Tibial nerve (tissue), 4 donors: Measurements from ENCODE around the gene CTSA.

ENCODE experiments used
- CTCF ChIP-seq, 5 experiments: fragments of 200-600 bp in 3 of 5; fragments of 450-650 bp in 2 of 5; sonication (generic) in 3 of 5; IDR thresholded peaks; one replicate each; pipeline ENCODE4 v1.5.1; 2016 to 2019; ENCODE audit warnings: antibody characterized with exemption in 5 of 5, mild to moderate bottlenecking in 3 of 5, moderate library complexity in 2 of 5
- EP300 ChIP-seq, 2 donors: sonication (generic); formaldehyde crosslinking; IDR thresholded peaks; one replicate each; pipeline ENCODE4 v1.6.1; 2017; ENCODE audit warnings: antibody characterized with exemption in 2 of 2, mild to moderate bottlenecking in 1 of 2
- POLR2A ChIP-seq, 2 donors: fragments of 450-650 bp; IDR thresholded peaks; one replicate each; pipeline ENCODE4 v1.6.1; 2017; ENCODE audit warnings: antibody characterized with exemption in 2 of 2, mild to moderate bottlenecking in 2 of 2, moderate library complexity in 2 of 2

DNA sequence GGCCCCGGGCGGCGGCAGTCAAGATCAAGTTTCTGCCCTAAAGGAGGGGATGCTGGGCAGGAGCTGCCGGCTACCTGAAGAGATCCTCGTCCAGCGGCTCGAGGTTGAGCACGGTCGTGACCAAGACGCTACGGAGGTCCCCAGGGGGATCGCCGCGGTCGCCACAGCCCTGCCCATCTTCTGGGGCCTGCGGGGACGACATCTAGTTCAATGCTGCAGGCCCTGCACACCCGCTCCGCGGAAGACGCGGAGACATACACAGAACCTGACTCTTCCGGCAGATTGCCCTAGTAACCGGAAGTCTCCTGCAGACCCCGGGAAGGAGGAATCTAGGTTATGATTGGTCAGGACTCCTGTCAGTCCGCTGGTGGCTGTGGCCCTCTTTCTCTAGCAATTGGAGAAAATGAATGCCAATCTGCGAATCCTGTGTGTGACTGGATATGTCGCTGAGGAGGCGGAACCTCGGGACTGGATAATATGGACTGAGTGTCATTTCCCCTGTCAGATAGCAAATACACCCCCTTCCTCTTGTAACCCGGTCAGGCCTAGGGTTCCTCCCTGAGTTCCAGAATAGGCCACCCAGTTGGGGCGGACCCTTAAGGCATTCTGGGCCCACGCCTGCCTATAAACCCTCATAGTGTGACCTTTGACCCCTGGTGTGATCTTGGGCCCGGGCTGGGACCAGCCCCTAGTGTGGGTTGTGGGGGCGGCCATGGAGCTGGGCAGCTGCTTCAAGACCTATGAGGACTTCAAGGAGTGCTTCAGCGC lies 33.8 kb upstream of the CTSA start, which contains the start of the genes ACOT8 and ZSWIM3:
- TF ChIP-seq CTCF (IDR thresholded peaks at IDR 0.05) (peak in 1 of 5 experiments; percentile 29), EP300 (IDR thresholded peaks at IDR 0.05) (peak in 1 of 2 donors; percentile 80), POLR2A (IDR thresholded peaks at IDR 0.05) (peak; percentile 36 to 79)
